HuH-7.5 (cell line): ENCODE data around the gene CFAP46.
"Not testable (repeated sequence)": the region's sequence is repeated elsewhere in the genome, so short reads cannot be mapped to it uniquely, and the experiment has no call there.

ENCODE experiments used
- DNase-seq: peaks from one replicate; pipeline ENCODE4 v3.0.0; 2011; ENCODE audit warnings: low spot score

The CFAP46 gene

GRCh38 chr10:132843276-132843675 is 99.1 kb downstream of the CFAP46 start:
- not testable (repeated sequence) for DNase-seq

- DNase-seq, result no peak
These were observed 100.0 kb downstream of the CFAP46 start for GRCh38 chr10:132842397-132842796.

- no peak for DNase-seq
These were observed 100.8 kb downstream of the CFAP46 start for GRCh38 chr10:132841615-132841975.

- DNase-seq, result no peak
These were observed 101.4 kb downstream of the CFAP46 start for GRCh38 chr10:132840698-132841614.

- DNase-seq, result no peak
These were observed 103.3 kb downstream of the CFAP46 start for GRCh38 chr10:132839061-132839460.

- no peak for DNase-seq
These were observed 103.9 kb downstream of the CFAP46 start for GRCh38 chr10:132838346-132838970.

- no peak for DNase-seq
These were observed 104.5 kb downstream of the CFAP46 start for GRCh38 chr10:132837905-132838304.

GRCh38 chr10:132836832-132837540 is 105.4 kb downstream of the CFAP46 start:
- peak; percentile 80 for DNase-seq

GRCh38 chr10:132836248-132836831 is 106.0 kb downstream of the CFAP46 start:
- DNase-seq, result no peak

- no peak for DNase-seq
These were observed 106.5 kb downstream of the CFAP46 start for GRCh38 chr10:132835848-132836233.

- no peak for DNase-seq
These were observed 107.2 kb downstream of the CFAP46 start for GRCh38 chr10:132834891-132835847.

- no peak for DNase-seq
These were observed 108.0 kb downstream of the CFAP46 start for GRCh38 chr10:132834311-132834761.

GRCh38 chr10:132833421-132834111 is 108.8 kb downstream of the CFAP46 start:
- no peak for DNase-seq

- DNase-seq, result no peak
These were observed 110.0 kb downstream of the CFAP46 start for GRCh38 chr10:132832186-132832969.

- DNase-seq, result no peak
These were observed 113.0 kb downstream of the CFAP46 start for GRCh38 chr10:132829403-132829802.

- no peak for DNase-seq
These were observed 113.7 kb downstream of the CFAP46 start for GRCh38 chr10:132828681-132829080.

GRCh38 chr10:132827861-132828539 is 114.4 kb downstream of the CFAP46 start:
- no peak for DNase-seq

GRCh38 chr10:132827423-132827789 is 115.0 kb downstream of the CFAP46 start:
- no peak for DNase-seq
